Measurements from ENCODE around the gene NEDD4L. TPM values are rescaled to one million over a fixed set of nuclear protein-coding genes. Genes with fewer than 3 reads are reported as not detected.
A peak's percentile ranks its signal among the peaks of the same experiment; 100 is the strongest.

NEDD4L gene
- total RNA-seq, 4 donors from 2014 or later: 44.0 to 104 (median 59.6) TPM

GRCh38 chr18:58037163-58037562 is 6.9 kb upstream of the NEDD4L start:
- no peak for TF ChIP-seq EP300 (IDR thresholded peaks at IDR 0.05)
- TF ChIP-seq POLR2AphosphoS5 (IDR thresholded peaks at IDR 0.05): no peak
- TF ChIP-seq CTCF (IDR thresholded peaks at IDR 0.05): no peak
- TF ChIP-seq POLR2A (IDR thresholded peaks at IDR 0.05): no peak
- no peaks in the 10 kb centered on the region for H3K9me3 ChIP-seq

GRCh38 chr18:58038063-58038462 is 6.0 kb upstream of the NEDD4L start:
- Histone ChIP-seq H3K4me1 (peaks cover 3% of the 10 kb centered on the region), H3K9me3 (no peaks in the 10 kb centered on the region), H3K4me3 (no peak overlapping the region), H3K27me3 (peaks cover 2% of the 10 kb centered on the region), H3K36me3 (no peaks in the 10 kb centered on the region), H3K27ac (no peak overlapping the region)
- DNase-seq (ENCODE audit: low spot score in 2 of 2): no peak
- TF ChIP-seq EP300 (IDR thresholded peaks at IDR 0.05) (no peak), CTCF (IDR thresholded peaks at IDR 0.05) (no peak), POLR2A (IDR thresholded peaks at IDR 0.05) (no peak), POLR2AphosphoS5 (IDR thresholded peaks at IDR 0.05) (no peak)
- 84% methylated on average over 3 of the region's 3 CpGs for WGBS

More at GRCh38 chr18:58037163-58037562, 6.9 kb upstream of the NEDD4L start:
- H3K4me1 ChIP-seq: no peaks in the 10 kb centered on the region
- DNase-seq (ENCODE audit: low spot score in 2 of 2): no peak
- H3K27me3 ChIP-seq: peaks cover 5% of the 10 kb centered on the region
- H3K27ac ChIP-seq: no peak overlapping the region
- no peaks in the 10 kb centered on the region for H3K36me3 ChIP-seq
- no peak overlapping the region for H3K4me3 ChIP-seq

- Histone ChIP-seq H3K9me3 (no peaks in the 10 kb centered on the region), H3K27me3 (no peaks in the 10 kb centered on the region), H3K4me1 (peaks cover 13% of the 10 kb centered on the region), H3K36me3 (no peaks in the 10 kb centered on the region), H3K4me3 (no peak overlapping the region), H3K27ac (no peak overlapping the region)
- whole genome bisulfite sequencing: 42% methylated on average over 4 of the region's 4 CpGs
- DNase-seq (ENCODE audit: low spot score in 2 of 2): no peak
- no peak for TF ChIP-seq POLR2A (IDR thresholded peaks at IDR 0.05)
- no peak for TF ChIP-seq EP300 (IDR thresholded peaks at IDR 0.05)
- TF ChIP-seq POLR2AphosphoS5 (IDR thresholded peaks at IDR 0.05): no peak
- TF ChIP-seq CTCF (IDR thresholded peaks at IDR 0.05): no peak
Observed at GRCh38 chr18:58041633-58042032, 2.4 kb upstream of the NEDD4L start.

- Histone ChIP-seq H3K27me3 (no peaks in the 10 kb centered on the region), H3K27ac (no peak overlapping the region), H3K4me3 (peak overlapping the region; percentile 82), H3K9me3 (no peaks in the 10 kb centered on the region), H3K4me1 (peaks cover 13% of the 10 kb centered on the region), H3K36me3 (no peaks in the 10 kb centered on the region)
- TF ChIP-seq POLR2A (IDR thresholded peaks at IDR 0.05) (no peak), CTCF (IDR thresholded peaks at IDR 0.05) (no peak), POLR2AphosphoS5 (IDR thresholded peaks at IDR 0.05) (no peak), EP300 (IDR thresholded peaks at IDR 0.05) (no peak)
- WGBS: 13% methylated on average over 19 of the region's 19 CpGs
- no peak for DNase-seq (ENCODE audit: low spot score in 2 of 2)
Observed at GRCh38 chr18:58042826-58043490, 1.1 kb upstream of the NEDD4L start.

GRCh38 chr18:58044370-58045241 is 580 bp downstream of the NEDD4L start:
- no peaks in the 10 kb centered on the region for H3K27me3 ChIP-seq
- peaks cover 16% of the 10 kb centered on the region for H3K4me1 ChIP-seq
- peak overlapping the region; percentile 82 for H3K4me3 ChIP-seq
- H3K36me3 ChIP-seq: no peaks in the 10 kb centered on the region
- WGBS: 0% methylated on average over 15 of the region's 94 CpGs
- peak overlapping the region; percentile 72 for H3K27ac ChIP-seq
- TF ChIP-seq POLR2A (IDR thresholded peaks at IDR 0.05) (no peak), CTCF (IDR thresholded peaks at IDR 0.05) (peak in 1 of 2 donors; percentile 16), EP300 (IDR thresholded peaks at IDR 0.05) (no peak), POLR2AphosphoS5 (IDR thresholded peaks at IDR 0.05) (no peak)
- DNase-seq (ENCODE audit: low spot score in 2 of 2): peak; percentile 78 to 83
- no peaks in the 10 kb centered on the region for H3K9me3 ChIP-seq
